Endothelial cell of umbilical vein (primary cell): ENCODE data around the gene COG2. TPM values are rescaled to one million over a fixed set of nuclear protein-coding genes. Genes with fewer than 3 reads are reported as not detected.

Experiments used
- BruUV-seq: library from RNA; stranded (reverse); fragments of 400-500 nt; replicated peaks from 2 replicates; lab custom pipeline; 2021; lab: Mats Ljungman, UMichigan
- CTCF ChIA-PET: fragments of 300-600, 350-600 bp; sonication (Branson Sonifier 250); formaldehyde crosslinking; loops from one replicate; lab custom pipeline; 2021; ENCODE audit warnings: antibody characterized with exemption, inconsistent platforms; lab: Charles Lee
- POLR2A ChIA-PET: fragments of 300-600, 350-600 bp; sonication (Branson Sonifier 250); formaldehyde crosslinking; loops from one replicate; lab custom pipeline; 2021; ENCODE audit warnings: antibody characterized with exemption, inconsistent platforms; lab: Charles Lee
- DNase-seq: peaks from one replicate; pipeline ENCODE4 v3.0.0-alpha.2; 2011; ENCODE audit warnings: low read depth, low spot score
- FAIRE-seq: peaks from 2 replicates; lab custom pipeline; 2011; peaks lifted over from hg19 to GRCh38; lab: Jason Lieb, UNC
- H2AFZ ChIP-seq: 2 replicates; pipeline ENCODE4 v1.6.0; 2012; ENCODE audit warnings: low read depth, low read length, control low read depth, inconsistent platforms
- H3K27ac ChIP-seq: 2 replicates; pipeline ENCODE4 v1.5.1; 2011; ENCODE audit warnings: low read depth, mild to moderate bottlenecking, control low read depth, low read length, moderate library complexity; ENCODE audit not compliant: insufficient read depth
- H3K27me3 ChIP-seq, 2 experiments: 2 replicates each; pipeline versions ENCODE4 v1.6.0 to v1.6.1; 2011; ENCODE audit warnings: low read length in 2 of 2, mixed read lengths in 1 of 2; ENCODE audit not compliant: control insufficient read depth in 2 of 2, insufficient read depth in 2 of 2
- H3K36me3 ChIP-seq, 2 experiments: 2 replicates in 1 of 2; 3 replicates in 1 of 2; pipeline ENCODE4 v1.5.1; 2011; ENCODE audit warnings: low read length in 2 of 2, mild to moderate bottlenecking in 1 of 2, moderate library complexity in 1 of 2; ENCODE audit not compliant: control insufficient read depth in 2 of 2, insufficient read depth in 2 of 2; ENCODE audit errors: extremely low read depth in 1 of 2
- H3K4me1 ChIP-seq: 3 replicates; pipeline ENCODE4 v1.5.1; 2011; ENCODE audit warnings: mild to moderate bottlenecking, low read length; ENCODE audit not compliant: control insufficient read depth, insufficient read depth; ENCODE audit errors: extremely low read depth
- H3K4me2 ChIP-seq: 2 replicates; pipeline ENCODE4 v1.6.1; 2011; ENCODE audit warnings: low read length, control low read depth, mixed read lengths; ENCODE audit not compliant: insufficient read depth
- H3K4me3 ChIP-seq, 3 experiments: fragments of 200-600 bp in 1 of 3; sonication (generic), shearing (Covaris generic) in 1 of 3; replicated peaks in 1 of 3; 2 replicates each; pipeline ENCODE4 v1.5.1; 2011 to 2016; ENCODE audit warnings: control low read depth in 3 of 3, low read length in 3 of 3, mild to moderate bottlenecking in 2 of 3, inconsistent platforms in 1 of 3, low read depth in 1 of 3, moderate library complexity in 1 of 3; ENCODE audit not compliant: insufficient read depth in 1 of 3
- H3K79me2 ChIP-seq: 2 replicates; pipeline ENCODE4 v1.6.0; 2012; ENCODE audit warnings: low read length, inconsistent platforms; ENCODE audit not compliant: control insufficient read depth, insufficient read depth
- H3K9ac ChIP-seq: replicated peaks from 2 replicates; pipeline ENCODE3; 2011; ENCODE audit warnings: low read length, control low read depth; ENCODE audit not compliant: insufficient read depth; ENCODE audit errors: extremely low read depth
- H3K9me1 ChIP-seq: replicated peaks from 3 replicates; pipeline ENCODE4 v1.6.0; 2011; ENCODE audit warnings: mild to moderate bottlenecking, low read length; ENCODE audit not compliant: control insufficient read depth, insufficient read depth; ENCODE audit errors: extremely low read depth
- H3K9me3 ChIP-seq: replicated peaks from 2 replicates; pipeline ENCODE4 v1.5.1; 2012; ENCODE audit warnings: low read length, inconsistent platforms; ENCODE audit not compliant: control insufficient read depth, insufficient read depth
- H4K20me1 ChIP-seq: replicated peaks from 2 replicates; pipeline ENCODE3; 2011; ENCODE audit warnings: mild to moderate bottlenecking, low read length; ENCODE audit not compliant: control insufficient read depth, insufficient read depth; ENCODE audit errors: extremely low read depth
- EZH2 ChIP-seq: IDR thresholded peaks from 2 replicates; pipeline ENCODE4 v1.6.1; 2012; ENCODE audit warnings: borderline replicate concordance, low read depth, mild to moderate bottlenecking, moderate library complexity, low read length, inconsistent platforms; ENCODE audit not compliant: severe bottlenecking
- FOS ChIP-seq: IDR thresholded peaks from 2 replicates; pipeline ENCODE4 v1.6.1; 2011; ENCODE audit warnings: mild to moderate bottlenecking, low read length, moderate library complexity, borderline replicate concordance; ENCODE audit not compliant: insufficient read depth
- GATA2 ChIP-seq: IDR thresholded peaks from 2 replicates; pipeline ENCODE4 v1.7.0; 2011; ENCODE audit warnings: low read depth, mild to moderate bottlenecking, moderate library complexity, mixed read lengths, low read length; ENCODE audit not compliant: insufficient read length, insufficient read depth
- JUN ChIP-seq: IDR thresholded peaks from 2 replicates; pipeline ENCODE4 v1.6.1; 2011; ENCODE audit warnings: borderline replicate concordance, low read depth; ENCODE audit not compliant: insufficient read length, insufficient read depth
- MYC ChIP-seq: IDR thresholded peaks from one replicate; pipeline ENCODE4 v1.6.1; 2011; ENCODE audit warnings: mild to moderate bottlenecking, low read depth, low read length
- POLR2A ChIP-seq: IDR thresholded peaks from 2 replicates; pipeline ENCODE4 v1.6.1; 2012; ENCODE audit warnings: low read depth, mild to moderate bottlenecking, control low read depth, low read length
- POLR2AphosphoS5 ChIP-seq: IDR thresholded peaks from 2 replicates; pipeline ENCODE4 v1.6.1; 2012; ENCODE audit warnings: low read depth, mild to moderate bottlenecking, control low read depth, low read length, moderate library complexity; ENCODE audit not compliant: insufficient read depth
- dilution Hi-C: fragments of 300-500 bp; cut with MboI; formaldehyde crosslinking; loops from one replicate; pipeline ENCODE4 v1.15.0; 2019; ENCODE audit warnings: low sequenced_read_pairs; ENCODE audit not compliant: extremely low pct_ligation_motif_present
- intact Hi-C: fragments of 100-400 bp; cut with micrococcal nuclease; formaldehyde crosslinking; loops from one replicate; pipeline ENCODE4 v1.10.0; 2022
- polyA plus RNA-seq, 4 experiments: library from polyadenylated mRNA; depleted of rRNA in 3 of 4; stranded (reverse) in 3 of 4; unstranded in 1 of 4; fragments of >200 nt; gene quantifications; 2 replicates each; pipeline versions ENCODE4 v1.2.1 to v1.2.3, GENCODE V29; 2011 to 2012; ENCODE audit warnings: missing spikeins in 1 of 4
- total RNA-seq: library from RNA; stranded (reverse); gene quantifications from 2 replicates; pipeline ENCODE4 v1.2.3, GENCODE V29; 2021
- TF ChIP-seq, protein P1 (sequence below), 2 donors: IDR thresholded peaks; 1 replicate in 1 of 2; 2 replicates in 1 of 2; pipeline ENCODE4 v1.5.1; 2011; ENCODE audit warnings: low read length in 2 of 2, mild to moderate bottlenecking in 2 of 2, moderate library complexity in 2 of 2, control low read depth in 1 of 2, inconsistent platforms in 1 of 2, low read depth in 1 of 2; ENCODE audit not compliant: insufficient read depth in 1 of 2; ENCODE audit errors: extremely low read depth in 1 of 2
- TF ChIP-seq, protein P2 (sequence below): IDR thresholded peaks from 2 replicates; pipeline ENCODE4 v1.6.1; 2011; ENCODE audit not compliant: insufficient read depth, insufficient read length

Gene COG2
- total and polyA plus RNA-seq, 2 donors (not counting 3 experiments of a cell fraction or from before 2014, with no cell fraction given), result 7.6 to 24.2 TPM

DNA sequence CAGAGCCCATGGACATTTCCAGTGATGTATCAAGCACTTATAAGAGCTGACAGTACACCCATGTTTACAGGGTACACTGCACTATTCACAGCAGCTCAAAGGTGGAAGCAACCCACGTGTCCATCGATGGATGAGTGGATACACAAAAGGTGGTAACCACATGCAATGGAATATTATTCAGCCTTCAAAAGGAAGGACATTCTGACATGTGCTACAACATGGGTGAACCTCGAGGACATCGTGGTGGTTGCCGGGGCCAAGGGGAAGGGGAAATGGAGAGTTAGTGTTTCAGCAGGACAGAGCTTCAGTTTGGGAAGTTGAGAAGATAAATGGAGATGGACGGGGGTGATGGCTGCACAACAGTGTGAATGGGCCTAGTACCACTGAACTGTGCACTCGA is 62.5 kb downstream of the COG2 start:
- FAIRE-seq (no peak), DNase-seq (no peak)
- Histone ChIP-seq H3K4me2 (no peak overlapping the region), H3K27ac (no peak overlapping the region), H3K36me3 (no peaks in the 10 kb centered on the region), H4K20me1 (no peaks in the 10 kb centered on the region), H2AFZ (no peak overlapping the region), H3K9me3 (no peaks in the 10 kb centered on the region), H3K4me1 (no peaks in the 10 kb centered on the region), H3K9me1 (no peaks in the 10 kb centered on the region), H3K4me3 (no peak overlapping the region), H3K79me2 (no peaks in the 10 kb centered on the region), H3K9ac (no peak overlapping the region), H3K27me3 (no peaks in the 10 kb centered on the region)
- ChIA-PET CTCF (no interaction called here), POLR2A (no interaction called here)
- TF ChIP-seq GATA2, result no peak
- TF ChIP-seq, protein P1, sequence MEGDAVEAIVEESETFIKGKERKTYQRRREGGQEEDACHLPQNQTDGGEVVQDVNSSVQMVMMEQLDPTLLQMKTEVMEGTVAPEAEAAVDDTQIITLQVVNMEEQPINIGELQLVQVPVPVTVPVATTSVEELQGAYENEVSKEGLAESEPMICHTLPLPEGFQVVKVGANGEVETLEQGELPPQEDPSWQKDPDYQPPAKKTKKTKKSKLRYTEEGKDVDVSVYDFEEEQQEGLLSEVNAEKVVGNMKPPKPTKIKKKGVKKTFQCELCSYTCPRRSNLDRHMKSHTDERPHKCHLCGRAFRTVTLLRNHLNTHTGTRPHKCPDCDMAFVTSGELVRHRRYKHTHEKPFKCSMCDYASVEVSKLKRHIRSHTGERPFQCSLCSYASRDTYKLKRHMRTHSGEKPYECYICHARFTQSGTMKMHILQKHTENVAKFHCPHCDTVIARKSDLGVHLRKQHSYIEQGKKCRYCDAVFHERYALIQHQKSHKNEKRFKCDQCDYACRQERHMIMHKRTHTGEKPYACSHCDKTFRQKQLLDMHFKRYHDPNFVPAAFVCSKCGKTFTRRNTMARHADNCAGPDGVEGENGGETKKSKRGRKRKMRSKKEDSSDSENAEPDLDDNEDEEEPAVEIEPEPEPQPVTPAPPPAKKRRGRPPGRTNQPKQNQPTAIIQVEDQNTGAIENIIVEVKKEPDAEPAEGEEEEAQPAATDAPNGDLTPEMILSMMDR (IDR thresholded peaks at IDR 0.05; ENCODE audit: extremely low read depth in 1 of 2, insufficient read depth in 1 of 2, low read depth in 1 of 2, low read length in 2 of 2), result no peak
- no peak for TF ChIP-seq FOS
- no peak for TF ChIP-seq POLR2AphosphoS5
- dilution Hi-C loops, result no loop called here
- intact Hi-C loops, result no loop called here
- no TSS peak for BruUV-seq

DNA sequence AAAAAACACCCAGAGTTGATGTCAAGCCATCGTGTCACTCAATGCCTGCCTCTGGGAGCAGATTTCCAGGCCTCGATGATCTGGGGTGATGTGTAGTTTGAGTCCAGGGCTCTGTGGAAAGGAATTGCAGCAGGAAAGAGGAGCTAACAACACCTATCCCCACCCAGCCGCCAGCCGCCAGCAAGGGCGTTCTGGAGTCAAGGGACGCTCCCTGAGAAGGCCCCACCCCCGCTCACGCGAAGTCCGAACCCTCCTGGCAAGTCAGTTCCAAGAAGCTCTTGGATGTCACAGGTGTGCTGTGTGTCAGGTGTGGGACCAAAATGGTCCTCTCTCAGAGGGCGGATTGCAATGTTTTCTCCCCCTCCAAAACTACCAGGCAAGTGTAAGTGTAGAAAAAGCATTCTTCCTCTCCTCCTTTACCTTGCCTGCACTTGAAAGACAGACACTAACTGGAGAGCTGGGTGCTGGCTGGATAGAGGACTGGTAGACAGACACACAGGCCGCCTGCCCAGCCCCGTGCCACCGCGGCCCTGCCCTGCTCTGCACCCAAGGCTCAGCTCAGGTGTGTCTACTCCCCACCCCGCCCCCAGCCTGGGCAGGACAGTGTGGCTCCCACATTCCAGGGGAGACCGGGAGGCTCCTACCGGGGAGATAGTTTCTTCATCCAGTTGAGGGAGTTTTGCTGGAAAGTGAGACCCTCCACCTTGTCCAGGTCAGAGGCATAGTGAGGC is 63.2 kb downstream of the COG2 start:
- FAIRE-seq (no peak), DNase-seq (no peak)
- ChIA-PET CTCF (no interaction called here), POLR2A (no interaction called here)
- no peak for TF ChIP-seq FOS
- TF ChIP-seq EZH2, result no peak
- TF ChIP-seq POLR2AphosphoS5, result no peak
- TF ChIP-seq MYC, result no peak
- no peak for TF ChIP-seq POLR2A
- TF ChIP-seq JUN, result no peak
- TF ChIP-seq, protein P2, sequence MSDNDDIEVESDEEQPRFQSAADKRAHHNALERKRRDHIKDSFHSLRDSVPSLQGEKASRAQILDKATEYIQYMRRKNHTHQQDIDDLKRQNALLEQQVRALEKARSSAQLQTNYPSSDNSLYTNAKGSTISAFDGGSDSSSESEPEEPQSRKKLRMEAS, result no peak
- TF ChIP-seq, protein P1 (IDR thresholded peaks at IDR 0.05; ENCODE audit: extremely low read depth in 1 of 2, insufficient read depth in 1 of 2, low read depth in 1 of 2, low read length in 2 of 2), result no peak
- no peak for TF ChIP-seq GATA2
- no peaks in the 10 kb centered on the region for H3K79me2 ChIP-seq
- no peaks in the 10 kb centered on the region for H3K27me3 ChIP-seq
- H3K9ac ChIP-seq, result no peak overlapping the region
- no peak overlapping the region for H3K4me3 ChIP-seq
- no peak overlapping the region for H3K27ac ChIP-seq
- no peaks in the 10 kb centered on the region for H3K9me3 ChIP-seq
- intact Hi-C loops, result no loop called here
- no TSS peak for BruUV-seq
- dilution Hi-C loops, result no loop called here
- no peak overlapping the region for H3K4me2 ChIP-seq
- H4K20me1 ChIP-seq, result no peaks in the 10 kb centered on the region
- H3K36me3 ChIP-seq, result no peaks in the 10 kb centered on the region
- H2AFZ ChIP-seq, result no peak overlapping the region
- no peaks in the 10 kb centered on the region for H3K9me1 ChIP-seq
- no peaks in the 10 kb centered on the region for H3K4me1 ChIP-seq
